ENCODE measurements around the gene SCARF2. TPM values are rescaled to one million over a fixed set of nuclear protein-coding genes. Genes with fewer than 3 reads are reported as not detected.
A peak's percentile ranks its signal among the peaks of the same experiment; 100 is the strongest.
"Not testable (repeated sequence)": the region's sequence is repeated elsewhere in the genome, so short reads cannot be mapped to it uniquely, and the experiment has no call there.

The SCARF2 gene
- total and polyA plus RNA-seq, 8 donors, result 0.89 to 42.9 (median 3.9) TPM

DNA sequence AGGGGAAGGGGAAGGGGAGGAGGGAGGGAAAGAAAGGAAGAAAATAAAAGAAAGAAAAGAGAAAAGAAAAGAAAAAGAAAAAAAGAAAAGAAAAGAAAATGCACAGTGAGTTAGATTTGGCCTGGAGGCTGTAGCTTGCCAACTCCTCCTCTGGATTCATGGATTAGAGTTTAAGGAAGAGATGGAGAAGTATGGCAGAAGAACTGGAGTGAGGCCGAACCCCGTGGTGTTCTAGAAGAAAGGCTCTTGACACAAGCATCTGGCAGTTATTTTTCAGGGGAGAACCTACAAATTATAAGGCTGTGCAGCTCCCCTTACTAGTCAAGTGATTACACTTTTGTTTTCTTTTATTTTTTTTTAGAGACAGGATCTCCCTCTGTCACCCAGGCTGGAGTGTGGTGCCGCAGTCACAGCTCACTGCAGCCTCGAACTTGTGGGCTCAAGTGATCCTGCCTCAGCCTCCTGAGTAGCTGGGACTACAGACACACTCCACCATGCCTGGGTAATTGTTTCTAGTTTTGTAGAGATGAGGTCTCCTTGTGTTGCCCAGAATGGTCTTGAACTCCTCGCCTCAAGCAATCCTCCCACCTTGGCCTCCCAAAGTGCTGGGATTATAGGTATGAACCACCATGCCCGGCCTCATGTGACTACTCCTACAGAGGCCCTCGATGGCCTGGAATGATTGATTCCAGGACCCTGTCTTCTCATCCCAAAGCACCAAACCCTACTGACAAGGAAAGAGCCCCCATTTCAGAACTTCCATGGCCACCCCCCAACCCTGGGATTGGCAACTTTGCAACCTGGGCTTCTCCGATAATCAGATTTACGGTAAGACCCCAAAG lies 24.2 kb downstream of the SCARF2 start:
- Histone ChIP-seq H3K4me3 (no peak overlapping the region), H3K4me1 (peaks cover 0 to 8% (median 6%) of the 10 kb centered on the region in 4 donors), H3K27me3 (no peaks in the 10 kb centered on the region), H3K36me3 (peaks cover 0 to 7% (median 0%) of the 10 kb centered on the region in 4 donors), H3K27ac (no peak overlapping the region), H3K9me3 (no peaks in the 10 kb centered on the region)
- WGBS, 5 donors, result 85 to 95% (median 94%) methylated on average over 8 to 9 of the region's 9 CpGs
- intact Hi-C loops (cut with DNase I; ENCODE audit: low total_unique reads), result no loop called here
- TF ChIP-seq EP300 (IDR thresholded peaks at IDR 0.05), result no peak
- no peak for TF ChIP-seq POLR2AphosphoS5 (IDR thresholded peaks at IDR 0.05)
- TF ChIP-seq, protein P1, sequence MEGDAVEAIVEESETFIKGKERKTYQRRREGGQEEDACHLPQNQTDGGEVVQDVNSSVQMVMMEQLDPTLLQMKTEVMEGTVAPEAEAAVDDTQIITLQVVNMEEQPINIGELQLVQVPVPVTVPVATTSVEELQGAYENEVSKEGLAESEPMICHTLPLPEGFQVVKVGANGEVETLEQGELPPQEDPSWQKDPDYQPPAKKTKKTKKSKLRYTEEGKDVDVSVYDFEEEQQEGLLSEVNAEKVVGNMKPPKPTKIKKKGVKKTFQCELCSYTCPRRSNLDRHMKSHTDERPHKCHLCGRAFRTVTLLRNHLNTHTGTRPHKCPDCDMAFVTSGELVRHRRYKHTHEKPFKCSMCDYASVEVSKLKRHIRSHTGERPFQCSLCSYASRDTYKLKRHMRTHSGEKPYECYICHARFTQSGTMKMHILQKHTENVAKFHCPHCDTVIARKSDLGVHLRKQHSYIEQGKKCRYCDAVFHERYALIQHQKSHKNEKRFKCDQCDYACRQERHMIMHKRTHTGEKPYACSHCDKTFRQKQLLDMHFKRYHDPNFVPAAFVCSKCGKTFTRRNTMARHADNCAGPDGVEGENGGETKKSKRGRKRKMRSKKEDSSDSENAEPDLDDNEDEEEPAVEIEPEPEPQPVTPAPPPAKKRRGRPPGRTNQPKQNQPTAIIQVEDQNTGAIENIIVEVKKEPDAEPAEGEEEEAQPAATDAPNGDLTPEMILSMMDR (IDR thresholded peaks at IDR 0.05), result no peak
- no peak for TF ChIP-seq POLR2A (IDR thresholded peaks at IDR 0.05)
- no peak for DNase-seq

DNA sequence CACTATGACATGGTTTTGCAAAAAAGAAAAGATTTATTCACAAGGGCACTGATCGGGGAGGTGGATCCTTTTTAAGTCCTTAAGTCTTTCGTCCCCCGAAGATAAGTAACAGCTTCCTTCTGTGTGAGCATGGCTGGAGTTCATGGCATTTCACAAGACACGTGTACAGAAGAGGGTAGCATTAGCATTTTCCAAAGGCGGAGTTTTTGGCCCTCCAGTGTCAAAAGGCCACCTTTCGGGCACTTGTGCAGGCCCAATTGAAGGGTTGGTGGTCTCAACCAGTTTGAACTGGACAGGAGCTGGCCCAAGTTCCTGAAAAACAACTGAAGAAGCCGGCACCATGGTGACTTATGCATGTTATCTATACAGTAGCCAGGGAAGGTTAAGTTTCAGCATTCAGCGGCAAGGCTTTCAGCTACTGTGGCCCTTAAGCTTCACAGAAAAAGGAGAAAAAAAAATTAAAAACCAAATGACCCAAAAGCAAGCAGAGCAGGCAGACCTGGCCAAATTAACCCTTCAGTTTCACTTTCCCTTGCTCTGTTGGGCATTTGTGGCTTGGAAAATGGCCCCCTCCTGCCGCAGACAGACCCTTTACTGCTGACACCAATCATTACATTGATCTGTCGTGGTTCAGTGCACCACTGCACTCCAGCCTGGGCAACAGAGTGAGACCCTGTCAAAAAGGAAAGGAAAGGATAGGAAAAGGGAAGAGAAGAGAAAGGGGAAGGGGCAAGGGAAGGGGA lies 25.0 kb downstream of the SCARF2 start:
- H3K27ac ChIP-seq, result no peak overlapping the region
- peaks cover 0 to 14% (median 6%) of the 10 kb centered on the region in 4 donors for H3K36me3 ChIP-seq
- H3K4me3 ChIP-seq, result no peak overlapping the region
- intact Hi-C loops (cut with DNase I; ENCODE audit: low total_unique reads), result no loop called here
- no peak for TF ChIP-seq EP300 (IDR thresholded peaks at IDR 0.05)
- TF ChIP-seq, protein P1 (IDR thresholded peaks at IDR 0.05), result no peak
- no peak for TF ChIP-seq POLR2A (IDR thresholded peaks at IDR 0.05)
- TF ChIP-seq POLR2AphosphoS5 (IDR thresholded peaks at IDR 0.05), result no peak
- no peaks in the 10 kb centered on the region for H3K27me3 ChIP-seq
- H3K9me3 ChIP-seq, result no peaks in the 10 kb centered on the region
- WGBS, 5 donors, result 52 to 63% (median 53%) methylated on average over 10 of the region's 10 CpGs
- H3K4me1 ChIP-seq, result peaks cover 0 to 3% (median under 1%) of the 10 kb centered on the region in 4 donors
- DNase-seq, result no peak

DNA sequence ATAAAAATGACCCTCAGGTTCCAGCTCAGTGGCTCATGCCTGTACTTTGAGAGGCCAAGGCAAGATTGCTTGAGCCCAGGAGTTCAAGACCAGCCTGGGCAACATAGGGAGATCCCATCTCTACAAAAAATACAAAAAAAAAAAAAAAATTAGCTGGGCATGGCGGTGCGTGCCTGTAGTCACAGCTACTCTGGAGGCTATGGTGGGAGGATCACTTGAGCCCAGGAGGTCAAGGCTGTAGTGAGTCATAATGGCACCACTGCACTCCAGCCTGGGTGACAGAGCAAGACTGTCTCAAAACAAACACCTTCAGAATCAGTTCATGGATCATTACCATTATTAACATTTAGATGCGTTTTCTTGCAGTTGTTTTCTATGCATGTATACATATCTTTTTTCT lies 28.2 kb downstream of the SCARF2 start:
- H3K27me3 ChIP-seq; DNase-seq; H3K27ac ChIP-seq; H3K4me3 ChIP-seq; H3K9me3 ChIP-seq; intact Hi-C loops (cut with DNase I; ENCODE audit: low total_unique reads); H3K4me1 ChIP-seq: not testable (repeated sequence)
- 89 to 98% (median 95%) methylated on average over 3 of the region's 3 CpGs for WGBS, 5 donors
- peaks cover 11 to 46% (median 38%) of the 10 kb centered on the region in 4 donors for H3K36me3 ChIP-seq

DNA sequence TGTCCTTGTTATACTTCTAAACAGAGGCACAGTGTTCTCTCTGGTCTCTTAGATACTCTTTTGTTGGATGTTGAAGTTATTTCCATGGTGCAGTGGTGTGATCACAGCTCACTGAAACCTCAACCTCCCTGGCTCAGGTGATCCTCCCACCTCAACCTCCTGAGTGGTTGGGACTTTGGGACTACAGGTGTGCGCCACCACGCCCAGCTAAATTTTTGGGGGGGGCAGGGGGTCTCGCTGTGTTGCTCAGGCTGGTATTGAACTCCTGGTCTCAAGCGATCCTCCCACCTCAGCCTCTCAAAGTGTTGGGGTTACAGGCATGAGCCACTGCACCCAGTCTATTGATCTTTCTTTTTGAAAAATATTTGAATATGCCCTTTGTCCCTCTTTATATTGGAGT lies 28.7 kb downstream of the SCARF2 start:
- TF ChIP-seq POLR2A (IDR thresholded peaks at IDR 0.05) (no peak), POLR2AphosphoS5 (IDR thresholded peaks at IDR 0.05) (no peak), EP300 (IDR thresholded peaks at IDR 0.05) (no peak)
- TF ChIP-seq, protein P1 (IDR thresholded peaks at IDR 0.05), result no peak
- peak in 1 of 2 donors; percentile 9 for DNase-seq
- H3K27me3 ChIP-seq, result no peaks in the 10 kb centered on the region
- peaks cover 0 to 3% (median 0%) of the 10 kb centered on the region in 4 donors for H3K4me1 ChIP-seq
- peaks cover 11 to 51% (median 43%) of the 10 kb centered on the region in 4 donors for H3K36me3 ChIP-seq
- intact Hi-C loops (cut with DNase I; ENCODE audit: low total_unique reads), result no loop called here
- 93 to 98% (median 95%) methylated on average over 4 of the region's 4 CpGs for WGBS, 5 donors
- no peak overlapping the region for H3K27ac ChIP-seq
- no peak overlapping the region for H3K4me3 ChIP-seq
- no peaks in the 10 kb centered on the region for H3K9me3 ChIP-seq

Measured in stomach (tissue), 9 donors.